ENCODE results near the gene RIPOR3. TPM values are rescaled to one million over a fixed set of nuclear protein-coding genes. Genes with fewer than 3 reads are reported as not detected.

Gene RIPOR3
- total and polyA plus RNA-seq, 9 of the 15 experiments (the other 6 are each of a cell fraction or from before 2014, with no cell fraction given), result 3.3 to 62.7 (median 21.4) TPM

DNA sequence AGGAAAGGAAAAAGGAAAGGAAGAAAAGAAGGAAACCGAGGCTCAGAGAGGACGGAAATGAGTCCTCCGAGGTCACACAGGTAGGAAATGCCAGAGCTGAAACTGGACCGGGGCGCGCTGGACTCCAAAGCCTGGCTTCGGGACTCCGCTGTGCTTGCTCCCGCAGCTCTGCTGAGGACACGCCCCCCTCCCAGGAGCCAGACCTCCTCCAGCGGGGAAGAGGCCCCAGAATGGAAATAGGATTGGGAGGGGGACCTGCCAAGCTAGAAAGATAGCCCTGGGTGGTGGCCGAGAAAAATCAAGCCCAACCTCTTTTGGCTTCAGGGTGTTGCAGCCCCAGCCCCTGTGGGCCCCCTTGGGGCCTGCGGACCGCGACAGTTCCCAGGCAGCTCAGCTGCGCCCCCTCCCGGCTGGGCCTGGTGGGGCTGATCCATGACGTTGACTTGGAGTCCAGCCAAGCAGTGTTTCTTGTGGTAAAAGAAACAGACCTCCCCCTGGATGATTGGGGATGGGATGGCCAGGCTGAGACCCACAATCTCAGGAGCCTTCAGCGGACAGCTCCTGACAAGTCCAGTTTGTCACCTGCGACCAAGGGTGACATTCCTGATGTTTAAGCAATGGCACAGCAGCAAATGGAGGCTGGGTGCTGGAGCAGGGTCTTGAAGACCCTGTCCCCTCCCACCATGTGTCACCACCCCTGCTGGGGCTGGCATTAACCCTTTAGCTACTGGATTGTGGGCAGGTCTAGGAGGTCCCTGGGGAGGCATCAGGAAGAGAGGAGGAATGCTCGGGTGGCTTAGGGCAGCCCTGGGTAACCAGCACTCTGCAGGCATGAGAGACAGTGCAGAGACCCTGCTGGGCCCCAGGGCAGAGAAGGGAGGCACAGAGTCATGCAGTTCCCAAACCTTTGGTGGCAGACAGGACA lies 55.4 kb downstream of the RIPOR3 start (continued):
- TF ChIP-seq, protein P1, sequence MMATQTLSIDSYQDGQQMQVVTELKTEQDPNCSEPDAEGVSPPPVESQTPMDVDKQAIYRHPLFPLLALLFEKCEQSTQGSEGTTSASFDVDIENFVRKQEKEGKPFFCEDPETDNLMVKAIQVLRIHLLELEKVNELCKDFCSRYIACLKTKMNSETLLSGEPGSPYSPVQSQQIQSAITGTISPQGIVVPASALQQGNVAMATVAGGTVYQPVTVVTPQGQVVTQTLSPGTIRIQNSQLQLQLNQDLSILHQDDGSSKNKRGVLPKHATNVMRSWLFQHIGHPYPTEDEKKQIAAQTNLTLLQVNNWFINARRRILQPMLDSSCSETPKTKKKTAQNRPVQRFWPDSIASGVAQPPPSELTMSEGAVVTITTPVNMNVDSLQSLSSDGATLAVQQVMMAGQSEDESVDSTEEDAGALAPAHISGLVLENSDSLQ (IDR thresholded peaks at IDR 0.05), result peak; percentile 76
- no peak for TF ChIP-seq SRSF1 (IDR thresholded peaks at IDR 0.05; ENCODE audit: low read depth, low read length)
- TF ChIP-seq, protein P2, sequence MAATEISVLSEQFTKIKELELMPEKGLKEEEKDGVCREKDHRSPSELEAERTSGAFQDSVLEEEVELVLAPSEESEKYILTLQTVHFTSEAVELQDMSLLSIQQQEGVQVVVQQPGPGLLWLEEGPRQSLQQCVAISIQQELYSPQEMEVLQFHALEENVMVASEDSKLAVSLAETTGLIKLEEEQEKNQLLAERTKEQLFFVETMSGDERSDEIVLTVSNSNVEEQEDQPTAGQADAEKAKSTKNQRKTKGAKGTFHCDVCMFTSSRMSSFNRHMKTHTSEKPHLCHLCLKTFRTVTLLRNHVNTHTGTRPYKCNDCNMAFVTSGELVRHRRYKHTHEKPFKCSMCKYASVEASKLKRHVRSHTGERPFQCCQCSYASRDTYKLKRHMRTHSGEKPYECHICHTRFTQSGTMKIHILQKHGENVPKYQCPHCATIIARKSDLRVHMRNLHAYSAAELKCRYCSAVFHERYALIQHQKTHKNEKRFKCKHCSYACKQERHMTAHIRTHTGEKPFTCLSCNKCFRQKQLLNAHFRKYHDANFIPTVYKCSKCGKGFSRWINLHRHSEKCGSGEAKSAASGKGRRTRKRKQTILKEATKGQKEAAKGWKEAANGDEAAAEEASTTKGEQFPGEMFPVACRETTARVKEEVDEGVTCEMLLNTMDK (IDR thresholded peaks at IDR 0.05; ENCODE audit: borderline replicate concordance, insufficient read depth, low read depth, low read length, poor library complexity, severe bottlenecking), result peak; percentile 70
- TF ChIP-seq, protein P3, sequence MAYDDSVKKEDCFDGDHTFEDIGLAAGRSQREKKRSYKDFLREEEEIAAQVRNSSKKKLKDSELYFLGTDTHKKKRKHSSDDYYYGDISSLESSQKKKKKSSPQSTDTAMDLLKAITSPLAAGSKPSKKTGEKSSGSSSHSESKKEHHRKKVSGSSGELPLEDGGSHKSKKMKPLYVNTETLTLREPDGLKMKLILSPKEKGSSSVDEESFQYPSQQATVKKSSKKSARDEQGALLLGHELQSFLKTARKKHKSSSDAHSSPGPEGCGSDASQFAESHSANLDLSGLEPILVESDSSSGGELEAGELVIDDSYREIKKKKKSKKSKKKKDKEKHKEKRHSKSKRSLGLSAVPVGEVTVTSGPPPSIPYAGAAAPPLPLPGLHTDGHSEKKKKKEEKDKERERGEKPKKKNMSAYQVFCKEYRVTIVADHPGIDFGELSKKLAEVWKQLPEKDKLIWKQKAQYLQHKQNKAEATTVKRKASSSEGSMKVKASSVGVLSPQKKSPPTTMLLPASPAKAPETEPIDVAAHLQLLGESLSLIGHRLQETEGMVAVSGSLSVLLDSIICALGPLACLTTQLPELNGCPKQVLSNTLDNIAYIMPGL (CRISPR knock-in tag; IDR thresholded peaks at IDR 0.05), result peak; percentile 63; the same call in 1 of the 2 replicates
- 0 out of 2 replicates have a peak, but pooled peaks have one; percentile 10 for TF ChIP-seq SMARCE1 (IDR thresholded peaks at IDR 0.05)
- no peak for TF ChIP-seq MCM7 (IDR thresholded peaks at IDR 0.05)
- no peak for TF ChIP-seq ZNF707 (CRISPR knock-in tag; conservative IDR thresholded peaks at IDR 0.05)
- TF ChIP-seq ZNF561 (CRISPR knock-in tag; conservative IDR thresholded peaks at IDR 0.05), result no peak
- TF ChIP-seq EHMT2 (IDR thresholded peaks at IDR 0.05), result 0 out of 2 replicates have a peak, but pooled peaks have one; percentile 27
- TF ChIP-seq SMAD4 (CRISPR knock-in tag; conservative IDR thresholded peaks at IDR 0.05), result 0 out of 2 replicates have a peak, but pooled peaks have one; percentile 51
- no peak for TF ChIP-seq SMARCA4 (IDR thresholded peaks at IDR 0.05)
- 0 out of 2 replicates have a peak, but pooled peaks have one; percentile 51 for TF ChIP-seq HDAC2 (IDR thresholded peaks at IDR 0.05)
- TF ChIP-seq KLF13 (tag; IDR thresholded peaks at IDR 0.05; ENCODE audit: borderline replicate concordance, low read depth), result peak; percentile 60; the same call in 1 of the 2 replicates
- TF ChIP-seq, protein P4, sequence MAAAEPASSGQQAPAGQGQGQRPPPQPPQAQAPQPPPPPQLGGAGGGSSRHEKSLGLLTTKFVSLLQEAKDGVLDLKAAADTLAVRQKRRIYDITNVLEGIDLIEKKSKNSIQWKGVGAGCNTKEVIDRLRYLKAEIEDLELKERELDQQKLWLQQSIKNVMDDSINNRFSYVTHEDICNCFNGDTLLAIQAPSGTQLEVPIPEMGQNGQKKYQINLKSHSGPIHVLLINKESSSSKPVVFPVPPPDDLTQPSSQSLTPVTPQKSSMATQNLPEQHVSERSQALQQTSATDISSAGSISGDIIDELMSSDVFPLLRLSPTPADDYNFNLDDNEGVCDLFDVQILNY (CRISPR knock-in tag; IDR thresholded peaks at IDR 0.05), result no peak
- TF ChIP-seq, protein P5, sequence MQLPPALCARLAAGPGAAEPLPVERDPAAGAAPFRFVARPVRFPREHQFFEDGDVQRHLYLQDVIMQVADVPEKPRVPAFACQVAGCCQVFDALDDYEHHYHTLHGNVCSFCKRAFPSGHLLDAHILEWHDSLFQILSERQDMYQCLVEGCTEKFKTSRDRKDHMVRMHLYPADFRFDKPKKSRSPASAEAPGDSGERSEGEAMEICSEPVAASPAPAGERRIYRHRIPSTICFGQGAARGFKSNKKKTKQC (CRISPR knock-in tag; IDR thresholded peaks at IDR 0.05), result peak; percentile 20; the same call in 1 of the 2 replicates
- TF ChIP-seq, protein P6, sequence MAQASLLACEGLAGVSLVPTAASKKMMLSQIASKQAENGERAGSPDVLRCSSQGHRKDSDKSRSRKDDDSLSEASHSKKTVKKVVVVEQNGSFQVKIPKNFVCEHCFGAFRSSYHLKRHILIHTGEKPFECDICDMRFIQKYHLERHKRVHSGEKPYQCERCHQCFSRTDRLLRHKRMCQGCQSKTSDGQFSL (CRISPR knock-in tag; IDR thresholded peaks at IDR 0.05), result 0 out of 2 replicates have a peak, but pooled peaks have one; percentile 32
- TF ChIP-seq, protein P6 (tag; IDR thresholded peaks at IDR 0.05), result no peak
- 0 out of 2 replicates have a peak, but pooled peaks have one; percentile 18 for TF ChIP-seq NR2C2 (CRISPR knock-in tag; IDR thresholded peaks at IDR 0.05)
- no peak for TF ChIP-seq NR2C2 (tag; IDR thresholded peaks at IDR 0.05)

Data from K562 (cell line).